Body of pancreas (tissue), 4 donors: ENCODE data around the gene FRAT2. TPM values are rescaled to one million over a fixed set of nuclear protein-coding genes. Genes with fewer than 3 reads are reported as not detected.
A peak's percentile ranks its signal among the peaks of the same experiment; 100 is the strongest.

Source experiments
- ATAC-seq: fragments of 150-250 bp; one replicate; pipeline ENCODE4 v1.9.1; 2016
- DNase-seq, 4 donors: peaks; one replicate each; pipeline ENCODE4 v3.0.0-alpha.2; 2019
- H3K27ac ChIP-seq, 4 donors: fragments of 200-600 bp; sonication (generic); 1 replicate in 3 of 4; 2 replicates in 1 of 4; pipeline versions ENCODE4 v1.5.1 to v1.6.1; 2016 to 2019; ENCODE audit warnings: mild to moderate bottlenecking in 1 of 4, mixed read lengths in 1 of 4, moderate library complexity in 1 of 4
- H3K27me3 ChIP-seq, 2 donors: fragments of 200-600 bp; sonication (generic); one replicate each; pipeline ENCODE4 v1.6.0; 2016; ENCODE audit warnings: mild to moderate bottlenecking in 1 of 2
- H3K36me3 ChIP-seq, 2 donors: fragments of 200-600 bp; sonication (generic); replicated peaks in 1 of 2; 2 replicates each; pipeline ENCODE4 v1.5.1; 2016; ENCODE audit warnings: low read depth in 2 of 2; ENCODE audit not compliant: insufficient read depth in 1 of 2
- H3K4me1 ChIP-seq: fragments of 200-600 bp; sonication (generic); one replicate; pipeline ENCODE4 v1.6.0; 2016
- H3K4me3 ChIP-seq, 2 donors: fragments of 200-600 bp; sonication (generic); 1 replicate in 1 of 2; 2 replicates in 1 of 2; pipeline ENCODE4 v1.5.1; 2016 to 2019
- H3K9me3 ChIP-seq, 3 donors: fragments of 200-600 bp; sonication (generic); 1 replicate in 2 of 3; 2 replicates in 1 of 3; pipeline ENCODE4 v1.5.1; 2016
- POLR2A ChIP-seq, 3 donors: fragments of 450-650 bp; IDR thresholded peaks; one replicate each; pipeline ENCODE4 v1.6.1; 2016; ENCODE audit warnings: antibody characterized with exemption in 3 of 3, mild to moderate bottlenecking in 2 of 3
- WGBS, 2 donors: methylation state at CpG; one replicate each; pipeline ENCODE4 v1.1.5; 2017; 5-methylcytosine and 5-hydroxymethylcytosine counted together
- intact Hi-C: fragments of 100-400 bp; cut with DNase I; formaldehyde crosslinking; loops from one replicate; pipeline ENCODE4 v1.15.1; 2023
- total RNA-seq, 2 donors: library from RNA; depleted of rRNA; stranded (reverse); fragments of >200 nt; gene quantifications; one replicate each; pipeline ENCODE4 v1.1.0, GENCODE V29; 2016
- TF ChIP-seq, protein P1 (sequence below), 7 experiments: fragments of 450-650 bp in 4 of 7; fragments of 200-600 bp in 3 of 7; sonication (generic) in 3 of 7; IDR thresholded peaks; one replicate each; pipeline ENCODE4 v1.5.1; 2016 to 2019; ENCODE audit warnings: antibody characterized with exemption in 7 of 7

The FRAT2 gene
- total RNA-seq, 2 donors from 2014 or later, result 19.5 to 20.8 TPM

DNA sequence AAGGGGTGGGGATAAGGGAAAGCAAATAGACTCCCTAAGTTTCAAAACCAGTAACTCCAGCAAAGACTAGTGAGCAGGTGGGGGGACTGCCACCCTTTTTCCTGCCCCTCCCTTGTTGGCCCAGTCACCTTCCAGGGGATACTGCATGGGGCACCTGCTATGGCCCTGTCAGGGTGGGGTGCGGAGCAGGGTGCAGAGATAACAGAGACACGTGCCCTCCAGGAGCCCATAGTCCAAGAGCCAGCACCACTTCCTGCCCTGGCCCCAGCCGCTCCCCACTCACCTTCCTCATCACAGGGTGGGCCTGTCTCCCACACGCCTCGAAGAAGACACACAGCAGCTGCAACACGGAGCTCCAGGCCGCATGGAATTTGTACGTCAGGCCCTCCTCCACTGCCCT is 46.0 kb upstream of the FRAT2 start:
- intact Hi-C loops, result no loop called here
- DNase-seq, result no peak
- no peak for ATAC-seq
- no peaks in the 10 kb centered on the region for H3K27me3 ChIP-seq
- peaks cover 0 to 30% of the 10 kb centered on the region in 2 donors for H3K36me3 ChIP-seq
- TF ChIP-seq POLR2A (IDR thresholded peaks at IDR 0.05), result no peak
- TF ChIP-seq, protein P1, sequence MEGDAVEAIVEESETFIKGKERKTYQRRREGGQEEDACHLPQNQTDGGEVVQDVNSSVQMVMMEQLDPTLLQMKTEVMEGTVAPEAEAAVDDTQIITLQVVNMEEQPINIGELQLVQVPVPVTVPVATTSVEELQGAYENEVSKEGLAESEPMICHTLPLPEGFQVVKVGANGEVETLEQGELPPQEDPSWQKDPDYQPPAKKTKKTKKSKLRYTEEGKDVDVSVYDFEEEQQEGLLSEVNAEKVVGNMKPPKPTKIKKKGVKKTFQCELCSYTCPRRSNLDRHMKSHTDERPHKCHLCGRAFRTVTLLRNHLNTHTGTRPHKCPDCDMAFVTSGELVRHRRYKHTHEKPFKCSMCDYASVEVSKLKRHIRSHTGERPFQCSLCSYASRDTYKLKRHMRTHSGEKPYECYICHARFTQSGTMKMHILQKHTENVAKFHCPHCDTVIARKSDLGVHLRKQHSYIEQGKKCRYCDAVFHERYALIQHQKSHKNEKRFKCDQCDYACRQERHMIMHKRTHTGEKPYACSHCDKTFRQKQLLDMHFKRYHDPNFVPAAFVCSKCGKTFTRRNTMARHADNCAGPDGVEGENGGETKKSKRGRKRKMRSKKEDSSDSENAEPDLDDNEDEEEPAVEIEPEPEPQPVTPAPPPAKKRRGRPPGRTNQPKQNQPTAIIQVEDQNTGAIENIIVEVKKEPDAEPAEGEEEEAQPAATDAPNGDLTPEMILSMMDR (IDR thresholded peaks at IDR 0.05), result no peak
- 84 to 85% methylated on average over 7 to 8 of the region's 8 CpGs for WGBS, 2 donors
- H3K27ac ChIP-seq, result no peak overlapping the region
- H3K4me1 ChIP-seq, result no peaks in the 10 kb centered on the region
- no peak overlapping the region for H3K4me3 ChIP-seq
- H3K9me3 ChIP-seq, result no peaks in the 10 kb centered on the region

DNA sequence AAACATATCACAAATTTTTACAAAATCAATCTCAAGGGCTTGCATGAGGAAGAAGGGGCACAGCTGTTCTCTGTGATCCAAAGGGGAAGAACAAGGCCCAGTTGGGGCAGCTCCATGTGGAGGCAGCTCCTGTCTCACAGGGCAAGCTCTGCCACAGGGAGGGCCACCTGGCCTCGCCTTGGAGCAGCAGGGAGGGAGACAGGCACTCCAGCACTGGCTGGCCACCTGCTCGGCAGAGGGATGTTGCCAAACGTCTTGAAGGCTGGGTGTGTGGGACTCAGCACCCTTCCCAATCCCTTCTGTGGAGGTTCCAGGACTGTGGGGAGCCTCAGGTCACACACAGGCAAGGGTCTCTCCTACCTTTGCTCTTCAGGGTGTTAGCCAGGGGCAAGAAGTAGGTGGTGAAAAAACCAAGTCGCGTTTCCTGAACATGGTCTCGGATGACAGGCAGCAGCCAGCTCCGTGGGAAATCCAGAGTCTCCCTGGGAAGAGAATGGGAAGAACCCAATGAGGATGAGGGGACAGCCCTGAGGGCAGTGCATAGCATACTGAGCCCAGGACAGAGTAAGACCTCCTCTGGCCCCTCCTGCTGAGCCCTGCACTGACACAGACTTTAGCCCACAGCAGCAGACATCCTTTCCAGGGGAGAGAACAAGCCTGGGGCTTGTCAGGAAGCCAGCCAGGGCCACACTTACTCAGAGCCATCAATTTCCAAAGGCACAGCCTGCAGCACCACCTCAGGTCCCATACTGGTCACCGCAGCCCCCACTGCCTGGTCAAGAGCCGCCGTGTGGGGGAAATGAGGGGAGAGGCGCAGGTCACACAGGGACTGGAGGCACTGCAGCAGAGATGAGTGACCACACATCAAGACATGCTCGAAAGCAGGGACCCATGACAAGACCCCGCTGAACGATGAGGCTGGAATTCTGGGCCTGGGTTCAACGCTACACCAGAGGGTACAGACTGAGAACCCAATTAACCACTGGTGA is 44.7 kb upstream of the FRAT2 start:
- TF ChIP-seq POLR2A (IDR thresholded peaks at IDR 0.05), result no peak
- TF ChIP-seq, protein P1 (IDR thresholded peaks at IDR 0.05), result no peak
- Histone ChIP-seq H3K27ac (no peak overlapping the region), H3K4me1 (no peaks in the 10 kb centered on the region), H3K36me3 (peaks cover 0 to 31% of the 10 kb centered on the region in 2 donors), H3K9me3 (no peaks in the 10 kb centered on the region), H3K4me3 (no peak overlapping the region), H3K27me3 (no peaks in the 10 kb centered on the region)
- intact Hi-C loops, result no loop called here
- ATAC-seq (no peak), DNase-seq (no peak)
- 83 to 85% methylated on average over 14 to 15 of the region's 15 CpGs for WGBS, 2 donors

DNA sequence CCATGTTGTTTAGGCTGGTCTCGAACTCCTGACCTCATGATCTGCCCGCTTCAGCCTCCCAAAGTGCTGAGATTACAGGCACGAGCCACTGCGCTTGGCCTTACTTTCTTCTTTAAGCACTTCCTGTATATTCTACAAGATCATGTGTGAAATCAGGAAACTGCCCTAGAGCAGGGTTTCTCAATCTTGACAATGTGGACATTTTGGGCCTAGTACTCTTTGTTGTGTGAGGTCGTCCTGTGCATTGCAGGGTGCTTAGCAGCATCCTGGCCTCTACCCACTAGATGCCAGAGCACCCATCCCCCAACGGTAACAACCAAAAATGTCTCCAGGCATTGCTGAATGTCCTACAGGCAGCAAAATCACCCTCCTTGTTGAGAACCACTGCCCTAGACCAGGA is 41.9 kb upstream of the FRAT2 start:
- Histone ChIP-seq H3K4me1 (no peaks in the 10 kb centered on the region), H3K27ac (no peak overlapping the region), H3K9me3 (no peaks in the 10 kb centered on the region), H3K27me3 (no peaks in the 10 kb centered on the region), H3K36me3 (peaks cover 0 to 50% of the 10 kb centered on the region in 2 donors), H3K4me3 (no peak overlapping the region)
- ATAC-seq, result no peak
- WGBS, 2 donors, result 88 to 95% methylated on average over 5 to 6 of the region's 6 CpGs
- TF ChIP-seq, protein P1 (IDR thresholded peaks at IDR 0.05), result no peak
- no peak for TF ChIP-seq POLR2A (IDR thresholded peaks at IDR 0.05)
- DNase-seq, result peak in 1 of 4 donors; percentile 28
- intact Hi-C loops, result no loop called here

DNA sequence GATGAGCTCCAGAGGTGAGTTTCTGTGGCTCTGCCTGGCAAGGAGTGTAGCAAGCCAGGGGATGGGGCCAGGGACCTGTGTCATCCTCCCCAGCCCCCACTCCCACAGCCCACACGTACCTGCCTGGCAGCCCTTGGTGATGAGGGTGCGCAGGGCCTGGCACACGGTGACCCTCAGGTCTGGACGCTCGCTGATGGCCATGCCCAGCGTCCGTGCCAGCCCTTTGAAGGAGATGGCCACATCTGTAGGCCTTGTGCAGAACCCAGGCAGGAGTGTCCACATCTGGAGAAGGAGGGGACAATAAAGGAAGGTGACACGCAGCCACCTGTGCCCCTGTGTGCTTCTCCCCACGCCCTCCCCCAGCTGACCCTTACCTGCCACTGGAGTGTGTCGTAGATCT is 38.9 kb upstream of the FRAT2 start:
- no peak for ATAC-seq
- H3K36me3 ChIP-seq, result peaks cover 0 to 55% of the 10 kb centered on the region in 2 donors
- intact Hi-C loops, result no loop called here

More for the DNA sequence above, 38.9 kb upstream of the FRAT2 start:
- Histone ChIP-seq H3K27ac (no peak overlapping the region), H3K4me1 (no peaks in the 10 kb centered on the region), H3K27me3 (no peaks in the 10 kb centered on the region), H3K4me3 (no peak overlapping the region), H3K9me3 (no peaks in the 10 kb centered on the region)
- DNase-seq, result no peak
- 90 to 94% methylated on average over 2 to 10 of the region's 10 CpGs for WGBS, 2 donors
- TF ChIP-seq POLR2A (IDR thresholded peaks at IDR 0.05), result no peak
- TF ChIP-seq, protein P1 (IDR thresholded peaks at IDR 0.05), result no peak
